Left colon (tissue), 2 donors: Measurements from ENCODE around the gene DNAJC30. TPM values are rescaled to one million over a fixed set of nuclear protein-coding genes. Genes with fewer than 3 reads are reported as not detected.
A peak's percentile ranks its signal among the peaks of the same experiment; 100 is the strongest.
"Not testable (repeated sequence)": the region's sequence is repeated elsewhere in the genome, so short reads cannot be mapped to it uniquely, and the experiment has no call there.

ENCODE experiments used
- ATAC-seq: fragments of 200-7000 bp; cut with Tn5 transposase; one replicate; pipeline ENCODE4 v1.9.1; 2020; ENCODE audit warnings: mild to moderate bottlenecking, moderate library complexity
- DNase-seq, 2 donors: peaks; one replicate each; pipeline ENCODE4 v3.0.0-alpha.2; 2020
- intact Hi-C, 2 donors: fragments of 100-400 bp; cut with DNase I in 1 of 2; cut with micrococcal nuclease in 1 of 2; formaldehyde crosslinking; loops; one replicate each; pipeline versions ENCODE4 v1.11.2 to v1.14.0; 2022; cut with DNase I, micrococcal nuclease
- total RNA-seq, 2 donors: library from RNA; stranded (reverse); fragmentation: NEBNext Ultra II Directional; extraction: Animal tissue kit (Norgen Biotek cat#: 25700); gene quantifications; one replicate each; pipeline ENCODE4 v1.2.1, GENCODE V29; 2021
- donor health status: DM: no; HTN: no; CAD: no.
- donor health status: DM: yes; HTN: yes; CAD: no.

The DNAJC30 gene
- total RNA-seq, 2 donors from 2014 or later: 8.5 to 10.0 TPM

- DNase-seq (peak in 1 of 2 donors; percentile 69), ATAC-seq (peak; percentile 57)
- intact Hi-C loops: no loop called here
Observed at GRCh38 chr7:73715648-73716317, 32.5 kb upstream of the DNAJC30 start.

- intact Hi-C loops, ATAC-seq, DNase-seq: not testable (repeated sequence)
Observed at GRCh38 chr7:73713319-73713718, 30.1 kb upstream of the DNAJC30 start.

GRCh38 chr7:73712773-73713172, 29.5 kb upstream of the DNAJC30 start:
- intact Hi-C loops: no loop called here
- ATAC-seq (no peak), DNase-seq (no peak)

- intact Hi-C loops: no loop called here
- ATAC-seq (no peak), DNase-seq (no peak)
Observed at GRCh38 chr7:73708961-73709549, 25.8 kb upstream of the DNAJC30 start.

GRCh38 chr7:73707045-73707631, 23.9 kb upstream of the DNAJC30 start:
- DNase-seq (peak; percentile 95 to 96), ATAC-seq (peak; percentile 88)
- intact Hi-C loops: no loop called here

- intact Hi-C loops: no loop called here
- DNase-seq: no peak
- ATAC-seq: no peak
Observed at GRCh38 chr7:73706126-73707044, 23.1 kb upstream of the DNAJC30 start.

- intact Hi-C loops: no loop called here
- ATAC-seq (no peak), DNase-seq (no peak)
Observed at GRCh38 chr7:73705551-73705920, 22.3 kb upstream of the DNAJC30 start.

- intact Hi-C loops: no loop called here
- ATAC-seq: no peak
- DNase-seq: no peak
Observed at GRCh38 chr7:73704640-73705550, 21.6 kb upstream of the DNAJC30 start.

GRCh38 chr7:73703757-73704639, 20.7 kb upstream of the DNAJC30 start:
- peak; percentile 65 to 81 for DNase-seq
- intact Hi-C loops: no loop called here
- peak; percentile 67 for ATAC-seq

- no peak for ATAC-seq
- intact Hi-C loops: no loop called here
- no peak for DNase-seq
Observed at GRCh38 chr7:73703225-73703624, 20.0 kb upstream of the DNAJC30 start.

GRCh38 chr7:73702665-73703064, 19.4 kb upstream of the DNAJC30 start:
- intact Hi-C loops: no loop called here
- DNase-seq (no peak), ATAC-seq (no peak)

- DNase-seq: no peak
- ATAC-seq: no peak
- intact Hi-C loops: no loop called here
Observed at GRCh38 chr7:73702226-73702625, 19.0 kb upstream of the DNAJC30 start.

- ATAC-seq (peak; percentile 74), DNase-seq (peak; percentile 79)
- intact Hi-C loops: no loop called here
Observed at GRCh38 chr7:73701357-73701995, 18.2 kb upstream of the DNAJC30 start.

GRCh38 chr7:73700581-73701134, 17.4 kb upstream of the DNAJC30 start:
- no peak for ATAC-seq
- no peak for DNase-seq
- intact Hi-C loops: no loop called here

GRCh38 chr7:73700069-73700423, 16.8 kb upstream of the DNAJC30 start:
- ATAC-seq (no peak), DNase-seq (no peak)
- intact Hi-C loops: no loop called here

- ATAC-seq (no peak), DNase-seq (no peak)
Observed at GRCh38 chr7:73699370-73700068, 16.3 kb upstream of the DNAJC30 start.

More at GRCh38 chr7:73699370-73700068, 16.3 kb upstream of the DNAJC30 start:
- intact Hi-C loops: no loop called here
